Central memory CD4-positive, alpha-beta T cell (primary cell): ENCODE data around the gene CEMIP.

Experiments
- DNase-seq: peaks from one replicate; pipeline ENCODE4 v3.0.0; 2022

Gene CEMIP

DNA sequence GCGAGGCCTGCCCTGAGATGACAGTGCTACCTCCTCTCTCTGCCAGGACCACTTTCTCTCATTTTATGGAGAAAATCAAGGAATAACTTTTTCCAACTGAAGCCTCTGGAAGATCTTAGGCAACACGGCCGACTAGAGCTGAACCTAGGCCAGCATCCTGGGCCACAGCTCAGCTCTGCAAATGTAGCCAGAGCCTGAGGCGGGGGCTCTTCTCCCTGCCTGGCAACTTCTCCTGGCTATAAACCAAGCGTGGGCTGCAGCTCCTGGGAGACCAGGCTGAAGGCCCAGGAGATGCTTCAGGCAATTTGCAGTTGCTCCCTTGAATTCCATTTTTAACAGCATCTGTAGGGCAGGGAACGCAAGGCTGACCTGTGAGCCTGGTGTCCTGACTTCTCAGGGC is 74.9 kb downstream of the CEMIP start:
- DNase-seq, result no peak

DNA sequence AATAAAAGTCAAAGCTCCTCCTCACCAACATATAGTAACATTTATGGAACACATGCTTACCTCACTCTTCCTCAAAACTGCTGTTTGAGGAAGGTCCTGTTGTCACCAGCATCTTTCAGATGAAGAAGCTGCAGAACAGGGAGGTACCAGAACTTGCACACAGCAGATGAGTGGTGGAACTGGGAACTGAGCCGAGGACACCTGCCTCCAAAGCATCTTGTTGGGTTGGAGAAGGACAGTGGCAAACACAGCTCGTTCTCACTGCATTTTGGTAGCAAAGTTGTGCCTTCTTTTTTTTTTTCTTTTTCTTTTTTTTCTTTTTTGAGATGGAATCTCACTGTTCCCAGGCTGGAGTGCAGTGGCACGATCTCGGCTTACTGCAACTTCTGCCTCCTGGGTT is 76.0 kb downstream of the CEMIP start:
- DNase-seq, result no peak

DNA sequence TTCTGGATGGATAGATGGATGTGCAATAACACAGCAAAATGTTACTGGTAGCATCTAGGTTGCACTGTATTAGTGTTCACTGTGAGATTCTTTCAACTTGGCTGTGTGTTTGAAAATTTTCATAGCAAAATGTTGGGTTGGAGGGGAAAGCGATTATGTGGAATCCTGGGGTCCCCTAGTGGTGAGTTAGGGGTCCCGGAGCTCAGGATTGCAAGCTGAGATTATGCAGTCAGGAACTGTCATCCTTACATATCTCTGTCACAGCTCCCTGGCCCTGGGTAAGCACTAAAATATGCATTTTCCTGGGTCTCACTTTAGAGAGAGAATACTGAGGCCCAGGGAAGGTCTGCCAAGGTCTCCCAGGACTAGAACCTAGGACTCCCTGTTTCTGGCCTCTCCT is 77.2 kb downstream of the CEMIP start:
- DNase-seq, result no peak

DNA sequence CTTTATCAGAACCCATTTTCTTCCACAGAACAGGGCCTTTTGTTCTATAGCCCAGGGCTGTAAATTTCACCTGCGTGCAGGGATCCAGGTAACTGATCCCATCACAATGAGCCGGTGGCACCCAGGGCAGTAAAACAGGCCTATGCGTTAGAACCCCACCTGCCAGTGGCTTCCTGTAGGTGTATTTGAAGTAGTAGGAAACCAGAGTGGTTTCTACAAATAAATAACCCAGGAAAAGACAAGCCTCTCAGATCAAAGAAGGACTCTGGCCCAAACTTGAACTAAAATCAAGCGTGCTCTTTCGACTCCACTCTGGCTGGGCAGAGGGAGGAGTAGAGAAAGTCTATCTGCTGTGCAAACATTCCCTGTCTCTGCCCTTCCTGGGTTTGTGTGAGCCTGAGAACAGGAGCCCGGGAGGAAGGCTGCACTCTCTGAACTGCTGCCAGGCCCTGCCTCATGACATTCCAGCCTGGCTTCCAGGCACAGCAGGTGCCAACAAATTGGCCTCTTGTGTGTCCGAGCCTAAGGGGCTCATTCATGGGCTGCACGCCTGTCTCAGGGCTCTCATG is 77.7 kb downstream of the CEMIP start:
- no peak for DNase-seq

DNA sequence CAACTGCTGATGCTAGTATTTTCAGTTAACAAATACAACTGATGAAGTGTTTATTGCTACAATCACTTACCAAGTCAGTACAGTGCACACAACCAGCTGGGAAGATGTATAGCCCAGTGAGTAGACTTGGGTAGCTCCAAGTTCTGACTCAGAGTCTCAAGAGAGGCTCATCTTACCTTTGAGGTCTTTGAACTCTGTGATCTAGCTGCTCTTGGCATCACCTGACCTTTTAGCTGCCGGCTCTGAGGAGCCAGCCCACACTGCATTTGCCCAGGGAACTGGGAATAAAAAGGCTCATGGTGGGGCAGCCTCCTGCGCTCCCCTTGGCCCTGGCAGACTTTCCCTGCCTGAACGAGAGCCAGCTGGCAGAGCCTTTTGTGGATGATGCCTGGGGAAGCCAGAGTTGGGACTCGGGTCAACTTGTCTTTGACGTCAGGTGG is 82.6 kb downstream of the CEMIP start:
- no peak for DNase-seq

DNA sequence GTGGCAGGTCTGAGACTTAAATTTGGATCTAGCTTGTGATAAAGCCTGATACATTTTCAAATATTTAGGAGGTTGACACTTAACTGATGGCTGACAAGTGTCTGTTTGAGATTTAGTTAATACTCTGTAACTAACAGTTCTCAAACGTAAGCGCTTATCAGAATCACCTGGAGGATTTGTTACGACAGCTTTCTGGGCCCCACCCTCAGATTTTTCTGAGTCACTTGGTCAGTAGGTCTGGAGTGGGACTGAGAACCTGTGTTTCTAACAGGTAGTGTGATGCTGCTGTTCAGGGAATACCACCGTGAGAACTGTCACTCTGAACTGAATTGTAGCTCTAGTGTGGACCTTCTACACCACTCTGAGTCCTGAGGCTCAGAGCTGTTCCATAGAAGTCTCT is 85.5 kb downstream of the CEMIP start:
- DNase-seq, result no peak

DNA sequence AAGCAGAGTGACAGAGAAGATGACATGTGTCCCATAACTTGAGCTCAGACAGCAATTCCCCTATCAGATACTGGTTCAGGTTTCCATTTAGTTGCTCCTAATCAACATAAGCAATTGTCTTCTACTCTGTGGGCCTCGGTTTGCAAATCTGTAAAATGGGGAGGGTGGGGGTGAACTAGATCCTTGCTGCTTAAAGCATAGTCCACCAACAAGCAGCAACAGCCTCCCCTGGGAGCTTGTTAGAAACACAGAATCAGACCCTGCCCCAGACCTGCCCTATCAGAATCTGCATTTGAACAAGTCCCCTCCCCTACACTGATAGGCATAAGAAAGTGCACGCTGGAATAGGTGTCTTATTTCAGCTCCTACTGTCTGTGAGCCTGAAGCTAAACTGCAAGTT is 87.8 kb downstream of the CEMIP start:
- no peak for DNase-seq

DNA sequence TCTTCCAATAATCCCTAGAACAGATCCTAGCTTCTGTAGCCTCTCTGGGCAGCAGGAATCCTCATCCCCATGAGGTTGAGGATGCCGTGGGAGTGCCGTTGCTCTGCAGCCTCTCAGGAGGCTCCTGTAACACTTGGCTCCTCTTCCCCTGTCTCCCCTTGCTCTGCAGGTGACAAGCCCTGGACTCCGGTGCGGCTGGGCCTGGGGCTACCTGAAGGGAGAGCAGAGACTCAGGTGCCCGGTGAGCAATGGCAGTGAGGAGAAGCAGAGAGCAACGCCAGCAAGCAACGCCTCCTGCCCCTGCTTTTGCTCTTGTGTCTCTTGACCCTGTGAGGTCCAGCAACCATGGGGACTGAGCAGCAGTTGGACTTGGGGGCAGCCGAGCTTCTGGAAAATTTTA is 91.2 kb downstream of the CEMIP start:
- no peak for DNase-seq

DNA sequence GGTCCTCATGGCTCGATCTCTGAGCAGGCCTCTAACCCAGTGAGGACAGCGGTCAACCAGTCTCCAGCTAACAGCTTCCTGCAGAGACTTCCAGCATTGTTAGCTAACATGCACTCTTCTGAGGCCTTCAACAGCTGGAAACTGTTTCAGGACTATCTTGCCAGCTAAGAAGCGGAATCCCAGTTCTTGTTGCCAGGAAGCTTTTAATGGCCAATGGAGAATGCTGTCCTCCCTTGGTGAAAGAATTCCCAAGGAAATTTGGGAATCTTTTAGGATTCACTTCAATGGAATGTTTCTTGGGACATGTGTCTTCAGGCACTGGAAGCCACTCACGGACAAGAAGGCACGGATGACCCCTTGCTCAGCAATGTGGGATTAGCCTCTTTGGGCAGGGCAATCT is 91.7 kb downstream of the CEMIP start:
- no peak for DNase-seq

DNA sequence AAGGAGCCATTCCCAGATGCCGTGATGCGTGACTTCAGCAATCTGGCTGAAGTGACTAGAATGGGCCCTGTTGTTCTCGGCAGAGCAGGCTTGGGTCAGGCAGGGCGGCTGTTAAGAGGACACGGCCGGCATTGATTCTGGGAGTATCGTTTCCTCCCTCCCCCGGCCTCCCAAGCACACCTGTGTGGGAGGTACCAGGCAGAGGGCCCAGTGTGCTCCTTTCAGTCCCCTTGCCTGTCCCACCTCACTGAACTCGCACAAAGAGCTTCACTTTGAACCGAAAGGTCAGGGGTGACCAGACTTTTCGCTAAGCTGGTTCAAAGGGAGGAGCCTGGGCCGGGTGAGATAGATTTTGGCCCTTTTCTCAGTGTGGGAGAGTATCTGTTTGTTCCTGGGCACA is 92.7 kb downstream of the CEMIP start:
- no peak for DNase-seq

DNA sequence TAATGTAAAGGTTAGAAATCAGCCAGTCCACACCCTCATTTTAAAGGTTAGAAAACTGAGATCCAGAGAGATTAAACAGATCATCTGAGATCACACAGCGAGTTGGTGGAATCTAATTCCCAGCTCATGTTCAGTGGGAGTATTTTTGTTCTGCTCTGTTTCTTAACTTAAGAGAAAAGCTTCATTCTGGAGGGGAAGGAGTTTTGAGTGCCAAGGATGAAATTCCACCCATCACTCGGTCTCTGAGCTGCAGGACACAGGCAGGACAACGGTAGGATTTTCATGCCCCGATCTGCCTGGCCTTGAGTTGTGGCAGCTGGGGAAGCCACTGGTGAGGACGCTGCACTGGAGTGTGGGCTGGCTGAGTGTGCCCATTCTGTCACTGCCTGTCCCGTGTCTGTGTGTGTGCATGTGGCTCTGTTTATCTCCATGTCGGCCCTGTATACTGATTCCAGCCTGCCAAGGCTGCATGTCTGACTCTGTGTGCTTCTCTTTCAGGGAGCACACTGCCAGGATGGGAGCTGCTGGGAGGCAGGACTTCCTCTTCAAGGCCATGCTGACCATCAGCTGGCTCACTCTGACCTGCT is 94.3 kb downstream of the CEMIP start:
- DNase-seq, result no peak

DNA sequence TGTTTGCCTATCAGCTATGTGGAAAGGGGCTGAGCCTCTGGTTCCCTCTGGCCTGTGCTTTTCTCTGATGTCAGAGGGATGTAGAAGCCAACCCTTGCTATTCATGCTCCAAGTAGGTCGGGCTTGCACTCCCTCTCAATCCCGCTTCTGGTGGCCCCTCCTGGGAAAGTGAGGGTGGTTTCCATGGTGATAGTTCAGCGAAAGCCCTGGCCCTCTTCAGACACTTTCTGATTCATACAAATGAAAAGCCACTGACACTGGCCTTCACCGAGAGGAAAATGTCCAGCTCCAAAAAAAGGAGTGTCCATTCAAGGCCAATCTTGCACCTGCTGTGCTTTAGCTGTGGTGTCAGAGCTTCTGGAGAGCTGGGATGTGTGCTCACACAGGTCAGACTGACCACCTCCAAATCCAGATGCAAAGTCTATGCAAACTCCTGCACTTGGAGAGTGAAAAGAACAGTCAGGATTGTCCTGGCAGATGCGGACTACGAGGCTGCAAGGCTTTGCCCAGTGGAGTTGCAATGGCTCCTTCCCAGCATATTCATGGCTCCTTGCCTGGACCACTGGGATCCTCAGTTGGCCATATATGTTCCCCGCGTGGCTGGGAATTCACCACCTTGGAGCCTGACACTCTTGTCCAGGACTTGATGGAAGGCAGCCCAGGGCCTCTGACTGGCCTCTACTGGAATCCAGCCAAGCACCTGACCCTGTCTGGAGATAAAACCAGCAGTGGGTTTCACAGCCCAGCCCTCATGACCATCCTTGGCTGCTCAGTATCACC is 96.6 kb downstream of the CEMIP start:
- no peak for DNase-seq

DNA sequence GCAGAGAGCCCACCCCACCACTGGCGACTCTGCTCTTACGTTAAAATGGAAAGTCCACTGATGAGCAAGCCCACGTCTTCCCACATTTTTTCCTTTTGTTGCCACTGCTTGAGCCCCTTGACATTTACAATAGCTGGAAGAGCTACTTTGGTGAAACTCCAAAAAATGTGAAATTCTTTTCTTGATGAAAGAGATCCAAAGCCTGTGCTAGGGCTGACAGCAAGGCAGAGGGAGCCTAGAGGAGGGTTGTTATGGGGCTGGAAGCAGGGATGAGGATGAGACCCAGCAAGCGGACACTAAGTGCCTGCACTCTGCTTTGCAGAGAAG is 97.1 kb downstream of the CEMIP start:
- no peak for DNase-seq

DNA sequence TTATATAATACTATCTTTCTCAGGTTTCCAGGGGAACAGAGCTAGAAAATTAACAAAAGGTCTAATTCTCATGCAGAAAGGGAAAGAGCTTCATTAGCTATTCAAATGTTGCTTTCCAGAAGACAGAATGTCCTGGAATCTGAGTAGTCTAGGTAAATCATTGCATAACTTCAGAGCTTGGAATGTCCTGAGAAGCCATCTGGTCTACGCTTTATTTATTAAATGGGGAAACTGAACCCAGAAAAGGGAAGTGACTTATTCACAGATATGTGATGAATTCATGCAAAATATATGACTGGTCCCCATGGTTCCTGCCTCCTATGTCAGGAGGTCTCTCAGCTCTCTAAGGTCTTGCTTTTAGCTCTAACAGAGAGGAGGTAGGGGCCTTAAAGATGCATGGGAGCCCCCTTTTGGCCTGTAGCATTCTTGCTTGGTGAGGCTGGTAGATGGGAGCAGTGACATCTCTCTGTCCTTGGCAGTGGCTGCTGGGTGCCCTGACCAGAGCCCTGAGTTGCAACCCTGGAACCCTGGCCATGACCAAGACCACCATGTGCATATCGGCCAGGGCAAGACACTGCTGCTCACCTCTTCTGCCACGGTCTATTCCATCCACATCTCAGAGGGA is 99.2 kb downstream of the CEMIP start:
- DNase-seq, result no peak

DNA sequence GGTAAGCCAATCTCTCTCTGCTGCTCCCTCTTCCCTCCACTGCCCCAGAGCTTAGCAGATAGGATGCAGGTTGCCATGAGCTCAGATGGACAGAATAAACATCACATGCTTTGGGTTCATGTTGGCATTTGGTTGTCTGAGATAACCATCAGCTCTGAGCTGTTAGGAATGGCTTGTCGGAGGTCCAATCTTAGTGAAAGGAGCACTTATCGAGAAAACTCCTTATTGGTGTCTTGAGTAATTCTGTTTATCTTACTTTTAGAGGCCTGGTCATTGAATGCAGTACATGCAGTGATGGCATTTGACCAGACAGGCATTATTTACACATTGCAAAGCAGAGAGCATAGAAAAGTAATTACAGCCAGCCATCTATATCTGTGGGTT is 99.7 kb downstream of the CEMIP start:
- no peak for DNase-seq

DNA sequence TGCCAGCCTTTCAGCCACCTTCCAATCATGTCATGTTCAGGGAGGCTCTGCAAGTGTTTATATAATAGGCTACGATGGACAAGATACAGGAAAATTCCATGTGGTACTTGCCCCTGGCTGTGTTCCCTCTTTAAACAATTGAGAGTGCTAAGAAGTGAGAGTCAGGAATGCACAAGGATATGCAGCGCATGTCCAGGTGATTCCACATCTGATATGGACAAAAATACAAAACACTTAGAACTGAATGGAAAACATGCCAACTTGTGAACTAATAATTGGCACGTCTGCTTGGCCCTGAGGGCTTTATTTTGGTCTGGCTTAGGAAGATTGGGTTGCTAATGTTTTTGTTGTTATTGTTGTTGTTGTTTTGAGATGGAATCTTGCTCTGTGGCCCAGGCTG is 100.9 kb downstream of the CEMIP start:
- no peak for DNase-seq

DNA sequence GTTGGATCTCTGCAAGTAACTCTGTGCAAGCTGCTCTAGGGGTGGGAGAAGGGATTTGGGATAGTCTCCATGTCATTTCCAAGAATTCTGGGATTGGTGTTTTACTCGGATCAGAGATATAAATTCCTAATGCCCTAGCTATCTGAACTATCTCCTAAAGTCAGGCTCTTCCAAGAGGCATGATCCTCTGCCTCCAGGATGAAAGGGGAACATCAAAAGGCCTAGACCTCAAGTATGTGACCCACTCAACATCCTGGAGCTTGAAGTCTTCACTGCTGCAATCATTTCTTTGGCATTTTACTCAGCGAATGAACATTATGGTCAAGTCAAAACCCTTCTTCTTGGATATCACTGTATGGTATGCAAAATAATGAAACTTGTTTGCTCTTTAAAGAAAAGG is 104.5 kb downstream of the CEMIP start:
- no peak for DNase-seq

DNA sequence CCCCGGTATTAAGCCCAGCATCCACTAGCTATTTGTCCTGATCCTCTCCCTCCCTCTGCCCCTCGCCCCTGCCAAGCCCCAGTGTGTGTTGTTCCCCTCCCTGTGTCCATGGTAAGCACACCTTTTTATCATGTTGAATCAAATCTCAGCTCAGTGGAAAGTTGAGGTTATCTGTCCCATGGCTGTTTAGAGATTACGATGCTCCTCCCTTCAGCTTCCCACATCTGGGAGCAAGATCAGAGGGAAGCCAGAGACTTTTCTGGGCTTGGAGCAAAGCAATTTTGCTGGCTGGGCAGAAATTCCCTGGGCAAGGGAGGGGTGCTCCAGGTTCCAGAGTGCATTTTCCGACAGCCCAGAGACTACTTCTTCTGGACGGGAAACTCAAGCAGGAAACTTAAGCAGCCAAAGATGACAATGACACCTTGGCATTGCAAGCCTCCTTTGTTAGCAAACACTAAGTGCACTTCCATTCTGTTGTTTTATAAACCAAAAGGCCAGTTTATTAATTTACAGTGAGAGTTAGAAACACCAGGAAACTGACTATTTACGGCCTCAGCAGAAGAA is 105.9 kb downstream of the CEMIP start:
- DNase-seq, result no peak

DNA sequence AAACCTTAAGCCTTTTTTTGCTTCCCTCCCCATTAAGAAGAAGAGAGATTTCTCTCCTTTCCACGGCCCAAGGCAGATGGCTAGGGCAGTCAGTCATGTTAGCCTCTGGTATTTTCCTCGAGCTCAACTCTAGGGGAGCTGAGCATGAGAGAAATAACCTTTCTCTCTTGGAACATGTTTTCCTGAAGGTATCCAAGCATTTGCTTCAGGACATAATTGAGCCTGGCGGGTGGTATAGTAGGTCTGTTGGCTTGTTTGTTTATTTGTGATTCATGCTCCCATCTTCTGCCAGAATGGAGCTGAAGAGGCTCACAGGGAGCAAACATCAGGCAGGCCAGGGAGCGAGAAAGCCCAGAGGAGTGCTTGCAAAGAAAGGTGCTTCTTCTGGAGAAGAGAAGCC is 108.0 kb downstream of the CEMIP start:
- DNase-seq, result no peak

DNA sequence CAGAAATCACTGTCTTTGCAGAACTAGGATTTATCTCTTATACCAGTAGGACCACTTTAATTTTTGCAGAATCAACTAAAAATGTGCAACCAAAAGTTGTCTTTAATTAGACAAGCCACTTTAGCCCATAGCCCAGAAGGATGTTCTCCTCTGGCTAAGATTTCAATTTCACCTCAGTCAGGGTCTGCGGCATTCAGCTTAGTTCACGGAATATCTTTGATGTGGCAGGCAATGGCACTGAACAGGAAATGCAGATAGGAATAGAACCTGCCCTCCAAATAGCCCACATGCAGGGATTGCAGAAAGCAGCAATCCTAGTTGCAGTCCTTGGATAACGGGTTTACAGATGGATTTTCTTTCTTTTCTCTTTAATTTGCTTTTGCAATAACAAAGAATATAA is 109.7 kb downstream of the CEMIP start:
- DNase-seq, result no peak

DNA sequence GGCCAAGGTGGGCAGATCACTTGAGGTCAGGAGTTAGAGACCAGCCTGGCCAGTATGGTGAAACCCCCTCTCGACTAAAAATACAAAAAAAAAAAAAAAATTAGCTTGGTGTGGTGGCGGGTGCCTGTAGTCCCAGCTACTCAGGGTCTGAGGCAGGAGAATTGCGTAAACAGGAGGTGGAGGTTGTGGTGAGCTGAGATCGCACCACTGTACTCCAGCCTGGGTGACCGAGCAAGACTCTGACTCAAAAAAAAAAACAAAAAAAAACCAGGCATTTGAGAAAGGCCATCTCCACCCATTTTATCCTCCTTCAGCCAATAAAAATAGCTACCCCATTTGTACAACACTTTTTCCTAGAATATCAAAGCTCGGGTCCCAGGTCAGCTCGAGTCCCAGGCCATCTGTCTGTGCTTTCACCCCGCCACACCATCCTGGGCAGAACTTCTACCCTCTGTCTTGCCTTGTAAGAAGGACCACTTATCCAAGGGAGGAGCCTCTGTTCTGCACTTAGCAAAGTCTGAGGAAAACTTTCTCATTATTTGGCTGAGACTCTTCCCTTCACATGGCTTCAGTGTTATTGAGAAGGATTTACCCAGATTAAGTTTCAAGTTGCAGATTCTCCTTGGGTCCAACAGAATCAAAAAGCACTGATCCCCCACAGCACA is 111.3 kb downstream of the CEMIP start:
- no peak for DNase-seq

DNA sequence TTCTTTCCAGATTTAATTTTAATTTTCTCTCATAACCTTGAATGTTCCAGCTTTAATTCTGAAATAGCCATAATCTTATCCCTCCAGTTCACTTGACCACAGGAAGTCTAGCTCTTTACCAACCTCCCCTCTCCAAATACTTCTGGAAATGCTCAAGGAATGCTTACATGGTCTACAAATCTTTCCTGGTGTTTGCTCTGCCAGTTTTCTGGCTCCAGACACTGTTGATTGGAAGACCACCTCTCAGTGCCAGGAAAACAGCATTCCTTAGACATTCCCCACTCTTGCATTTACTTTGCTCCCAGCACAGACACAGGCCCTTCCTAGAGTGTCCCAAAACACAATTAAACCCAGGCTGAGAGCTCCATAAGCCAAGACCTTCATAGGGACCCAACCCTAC is 111.8 kb downstream of the CEMIP start:
- no peak for DNase-seq

DNA sequence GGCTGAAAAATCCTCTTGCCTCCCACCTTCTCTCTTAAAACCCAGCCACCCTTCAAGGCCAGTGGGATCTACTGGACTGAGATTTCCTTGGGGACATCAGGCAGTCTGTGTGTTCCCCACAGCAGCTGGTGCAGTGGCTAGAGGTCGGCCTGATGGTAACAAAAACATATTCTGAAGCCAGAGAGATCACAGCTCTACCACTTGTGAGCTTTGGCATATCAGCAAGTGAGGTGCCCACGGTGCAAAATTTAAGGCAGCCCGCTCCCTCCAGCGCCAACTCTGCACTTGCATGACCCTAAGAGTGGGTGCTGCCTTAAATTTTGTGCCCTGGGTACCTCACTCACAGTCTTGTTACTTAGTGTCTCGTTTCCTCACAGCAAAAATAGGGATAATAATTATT is 113.2 kb downstream of the CEMIP start:
- no peak for DNase-seq
